Measurements from ENCODE around the gene CIDEB. TPM values are rescaled to one million over a fixed set of nuclear protein-coding genes. Genes with fewer than 3 reads are reported as not detected.

CIDEB gene
- total and polyA plus RNA-seq, 2 of the 13 experiments (the other 11 are each of a cell fraction or from before 2014, with no cell fraction given) = 35.8 to 110 TPM

DNA sequence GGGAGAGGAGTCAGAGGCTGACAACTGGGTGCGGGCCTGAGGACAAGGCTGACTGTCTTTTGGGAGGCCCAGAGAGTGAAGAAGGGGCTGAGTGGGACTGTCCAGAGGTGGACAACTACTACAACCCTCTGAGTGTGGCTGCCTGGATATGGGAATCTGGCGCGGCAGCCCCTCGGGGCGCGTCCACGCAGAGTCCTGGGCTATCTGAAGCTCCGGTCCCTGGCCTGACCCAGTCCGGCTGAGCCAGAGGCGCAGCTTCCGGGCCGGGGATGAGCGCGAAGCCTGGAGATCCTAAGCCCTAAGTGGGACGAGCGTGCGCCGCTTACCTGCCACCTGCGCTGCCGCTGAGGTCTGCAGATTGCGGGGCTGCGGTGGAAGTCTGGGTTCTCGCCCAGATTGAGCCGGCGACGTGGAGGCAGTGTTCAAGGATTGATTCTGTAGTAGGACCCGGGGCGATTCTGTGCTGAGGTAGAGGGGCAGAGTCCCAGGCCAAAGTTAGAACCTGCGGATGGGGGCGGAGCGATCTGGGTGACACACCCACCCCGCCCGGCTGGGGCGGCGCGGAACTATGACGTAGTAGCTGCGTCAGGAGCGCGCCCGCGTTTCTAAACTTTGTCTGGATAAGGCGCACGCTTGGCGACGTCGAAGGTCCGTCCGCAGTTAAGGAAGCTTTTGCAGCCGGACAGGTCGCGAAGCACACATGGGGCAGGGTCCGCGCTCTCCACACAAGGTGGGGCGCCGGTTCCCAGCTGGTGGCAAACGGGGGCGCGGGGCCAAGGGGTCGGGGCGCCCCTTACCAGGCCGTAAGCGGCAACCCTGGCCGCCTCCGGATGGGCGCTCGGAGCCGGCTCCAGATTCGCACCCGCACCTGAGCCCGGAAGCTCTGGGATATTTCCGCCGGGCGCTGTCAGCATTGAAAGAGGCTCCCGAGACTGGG lies 8.3 kb downstream of the CIDEB start, which contains the start of the genes DHRS1 and NOP9 (continued):
- TF ChIP-seq HMGA1 (CRISPR knock-in tag; conservative IDR thresholded peaks at IDR 0.05) (no peak), NFE2L1 (CRISPR knock-in tag; IDR thresholded peaks at IDR 0.05; ENCODE audit: borderline replicate concordance) (peak; percentile 15; the same call in 1 of the 2 replicates), PHB2 (IDR thresholded peaks at IDR 0.05; ENCODE audit: partially characterized antibody) (no peak), ZFP37 (CRISPR knock-in tag; IDR thresholded peaks at IDR 0.05; ENCODE audit: borderline replicate concordance) (peak; percentile 96), ATRX (CRISPR knock-in tag; IDR thresholded peaks at IDR 0.05; ENCODE audit: borderline replicate concordance) (0 out of 2 replicates have a peak, but pooled peaks have one; percentile 95), ZFX (CRISPR knock-in tag; IDR thresholded peaks at IDR 0.05; ENCODE audit: low read depth) (peak; percentile 99), ZNF44 (CRISPR knock-in tag; IDR thresholded peaks at IDR 0.05) (peak; percentile 100), ZNF788 (CRISPR knock-in tag; IDR thresholded peaks at IDR 0.05; ENCODE audit: borderline replicate concordance) (peak; percentile 89; the same call in 1 of the 2 replicates), SMAD3 (CRISPR knock-in tag; IDR thresholded peaks at IDR 0.05) (peak; percentile 99), ZNF343 (CRISPR knock-in tag; IDR thresholded peaks at IDR 0.05) (peak; percentile 93), PAF1 (CRISPR knock-in tag; IDR thresholded peaks at IDR 0.05) (peak; percentile 93), ZNF629 (CRISPR knock-in tag; conservative IDR thresholded peaks at IDR 0.05) (peak; percentile 27)
- TF ChIP-seq, protein P1, sequence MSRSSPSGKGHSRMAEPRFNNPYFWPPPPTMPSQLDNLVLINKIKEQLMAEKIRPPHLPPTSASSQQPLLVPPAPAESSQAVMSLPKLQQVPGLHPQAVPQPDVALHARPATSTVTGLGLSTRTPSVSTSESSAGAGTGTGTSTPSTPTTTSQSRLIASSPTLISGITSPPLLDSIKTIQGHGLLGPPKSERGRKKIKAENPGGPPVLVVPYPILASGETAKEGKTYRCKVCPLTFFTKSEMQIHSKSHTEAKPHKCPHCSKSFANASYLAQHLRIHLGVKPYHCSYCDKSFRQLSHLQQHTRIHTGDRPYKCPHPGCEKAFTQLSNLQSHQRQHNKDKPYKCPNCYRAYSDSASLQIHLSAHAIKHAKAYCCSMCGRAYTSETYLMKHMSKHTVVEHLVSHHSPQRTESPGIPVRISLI (CRISPR knock-in tag; IDR thresholded peaks at IDR 0.05; ENCODE audit: borderline replicate concordance) = peak; percentile 54; the same call in 1 of the 2 replicates
- TF ChIP-seq, protein P2, sequence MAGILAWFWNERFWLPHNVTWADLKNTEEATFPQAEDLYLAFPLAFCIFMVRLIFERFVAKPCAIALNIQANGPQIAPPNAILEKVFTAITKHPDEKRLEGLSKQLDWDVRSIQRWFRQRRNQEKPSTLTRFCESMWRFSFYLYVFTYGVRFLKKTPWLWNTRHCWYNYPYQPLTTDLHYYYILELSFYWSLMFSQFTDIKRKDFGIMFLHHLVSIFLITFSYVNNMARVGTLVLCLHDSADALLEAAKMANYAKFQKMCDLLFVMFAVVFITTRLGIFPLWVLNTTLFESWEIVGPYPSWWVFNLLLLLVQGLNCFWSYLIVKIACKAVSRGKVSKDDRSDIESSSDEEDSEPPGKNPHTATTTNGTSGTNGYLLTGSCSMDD (CRISPR knock-in tag; IDR thresholded peaks at IDR 0.05) = peak; percentile 95
- TF ChIP-seq, protein P3, sequence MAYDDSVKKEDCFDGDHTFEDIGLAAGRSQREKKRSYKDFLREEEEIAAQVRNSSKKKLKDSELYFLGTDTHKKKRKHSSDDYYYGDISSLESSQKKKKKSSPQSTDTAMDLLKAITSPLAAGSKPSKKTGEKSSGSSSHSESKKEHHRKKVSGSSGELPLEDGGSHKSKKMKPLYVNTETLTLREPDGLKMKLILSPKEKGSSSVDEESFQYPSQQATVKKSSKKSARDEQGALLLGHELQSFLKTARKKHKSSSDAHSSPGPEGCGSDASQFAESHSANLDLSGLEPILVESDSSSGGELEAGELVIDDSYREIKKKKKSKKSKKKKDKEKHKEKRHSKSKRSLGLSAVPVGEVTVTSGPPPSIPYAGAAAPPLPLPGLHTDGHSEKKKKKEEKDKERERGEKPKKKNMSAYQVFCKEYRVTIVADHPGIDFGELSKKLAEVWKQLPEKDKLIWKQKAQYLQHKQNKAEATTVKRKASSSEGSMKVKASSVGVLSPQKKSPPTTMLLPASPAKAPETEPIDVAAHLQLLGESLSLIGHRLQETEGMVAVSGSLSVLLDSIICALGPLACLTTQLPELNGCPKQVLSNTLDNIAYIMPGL (CRISPR knock-in tag; IDR thresholded peaks at IDR 0.05; ENCODE audit: borderline replicate concordance in 1 of 2, low read depth in 1 of 2) = peak; percentile 96 to 98
- TF ChIP-seq, protein P4, sequence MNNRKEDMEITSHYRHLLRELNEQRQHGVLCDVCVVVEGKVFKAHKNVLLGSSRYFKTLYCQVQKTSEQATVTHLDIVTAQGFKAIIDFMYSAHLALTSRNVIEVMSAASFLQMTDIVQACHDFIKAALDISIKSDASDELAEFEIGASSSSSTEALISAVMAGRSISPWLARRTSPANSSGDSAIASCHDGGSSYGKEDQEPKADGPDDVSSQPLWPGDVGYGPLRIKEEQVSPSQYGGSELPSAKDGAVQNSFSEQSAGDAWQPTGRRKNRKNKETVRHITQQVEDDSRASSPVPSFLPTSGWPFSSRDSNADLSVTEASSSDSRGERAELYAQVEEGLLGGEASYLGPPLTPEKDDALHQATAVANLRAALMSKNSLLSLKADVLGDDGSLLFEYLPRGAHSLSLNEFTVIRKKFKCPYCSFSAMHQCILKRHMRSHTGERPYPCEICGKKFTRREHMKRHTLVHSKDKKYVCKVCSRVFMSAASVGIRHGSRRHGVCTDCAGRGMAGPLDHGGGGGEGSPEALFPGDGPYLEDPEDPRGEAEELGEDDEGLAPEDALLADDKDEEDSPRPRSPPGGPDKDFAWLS (CRISPR knock-in tag; IDR thresholded peaks at IDR 0.05; ENCODE audit: borderline replicate concordance) = no peak; the same call in 1 of the 2 replicates
- TF ChIP-seq, protein P5, sequence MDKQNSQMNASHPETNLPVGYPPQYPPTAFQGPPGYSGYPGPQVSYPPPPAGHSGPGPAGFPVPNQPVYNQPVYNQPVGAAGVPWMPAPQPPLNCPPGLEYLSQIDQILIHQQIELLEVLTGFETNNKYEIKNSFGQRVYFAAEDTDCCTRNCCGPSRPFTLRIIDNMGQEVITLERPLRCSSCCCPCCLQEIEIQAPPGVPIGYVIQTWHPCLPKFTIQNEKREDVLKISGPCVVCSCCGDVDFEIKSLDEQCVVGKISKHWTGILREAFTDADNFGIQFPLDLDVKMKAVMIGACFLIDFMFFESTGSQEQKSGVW (CRISPR knock-in tag; IDR thresholded peaks at IDR 0.05; ENCODE audit: borderline replicate concordance) = no peak
- TF ChIP-seq, protein P6, sequence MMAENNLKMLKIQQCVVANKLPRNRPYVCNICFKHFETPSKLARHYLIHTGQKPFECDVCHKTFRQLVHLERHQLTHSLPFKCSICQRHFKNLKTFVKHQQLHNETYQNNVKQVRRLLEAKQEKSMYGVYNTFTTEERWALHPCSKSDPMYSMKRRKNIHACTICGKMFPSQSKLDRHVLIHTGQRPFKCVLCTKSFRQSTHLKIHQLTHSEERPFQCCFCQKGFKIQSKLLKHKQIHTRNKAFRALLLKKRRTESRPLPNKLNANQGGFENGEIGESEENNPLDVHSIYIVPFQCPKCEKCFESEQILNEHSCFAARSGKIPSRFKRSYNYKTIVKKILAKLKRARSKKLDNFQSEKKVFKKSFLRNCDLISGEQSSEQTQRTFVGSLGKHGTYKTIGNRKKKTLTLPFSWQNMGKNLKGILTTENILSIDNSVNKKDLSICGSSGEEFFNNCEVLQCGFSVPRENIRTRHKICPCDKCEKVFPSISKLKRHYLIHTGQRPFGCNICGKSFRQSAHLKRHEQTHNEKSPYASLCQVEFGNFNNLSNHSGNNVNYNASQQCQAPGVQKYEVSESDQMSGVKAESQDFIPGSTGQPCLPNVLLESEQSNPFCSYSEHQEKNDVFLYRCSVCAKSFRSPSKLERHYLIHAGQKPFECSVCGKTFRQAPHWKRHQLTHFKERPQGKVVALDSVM (CRISPR knock-in tag; IDR thresholded peaks at IDR 0.05) = peak; percentile 67

Data from HepG2 (cell line).